Epidermal melanocyte (primary cell): Measurements from ENCODE around the gene SLC19A2.
A peak's percentile ranks its signal among the peaks of the same experiment; 100 is the strongest.

Experiments
- DNase-seq: peaks from one replicate; pipeline ENCODE4 v3.0.0; 2011; ENCODE audit warnings: low spot score; ENCODE audit not compliant: insufficient read length

SLC19A2 gene

DNA sequence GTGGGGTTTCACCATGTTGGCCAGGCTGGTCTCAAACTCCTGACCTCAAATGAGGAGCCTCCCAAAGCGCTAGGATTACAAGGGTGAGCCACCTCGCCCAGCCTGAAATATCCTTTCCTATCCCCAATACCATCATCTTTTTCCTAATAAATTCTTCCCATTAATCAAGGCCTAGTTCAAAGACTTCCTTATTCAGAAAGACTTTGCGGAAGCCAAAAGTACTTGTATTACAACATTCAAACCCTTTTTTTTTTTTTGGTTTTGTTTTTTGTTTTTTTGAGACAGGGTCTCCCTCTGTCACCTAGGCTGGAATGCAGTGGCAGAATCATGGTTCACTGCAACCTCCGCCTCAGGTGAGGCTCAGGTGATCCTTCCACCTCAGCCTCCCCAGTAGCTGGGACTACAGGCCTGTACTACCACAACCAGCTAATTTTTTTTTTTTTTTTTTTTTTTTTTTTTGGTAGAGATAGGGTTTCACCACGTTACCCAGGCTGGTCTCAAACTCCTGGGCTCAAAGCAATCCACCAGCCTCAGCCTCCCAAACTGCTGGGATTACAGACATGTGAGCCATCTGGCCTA is 7.6 kb downstream of the SLC19A2 start:
- no peak for DNase-seq

DNA sequence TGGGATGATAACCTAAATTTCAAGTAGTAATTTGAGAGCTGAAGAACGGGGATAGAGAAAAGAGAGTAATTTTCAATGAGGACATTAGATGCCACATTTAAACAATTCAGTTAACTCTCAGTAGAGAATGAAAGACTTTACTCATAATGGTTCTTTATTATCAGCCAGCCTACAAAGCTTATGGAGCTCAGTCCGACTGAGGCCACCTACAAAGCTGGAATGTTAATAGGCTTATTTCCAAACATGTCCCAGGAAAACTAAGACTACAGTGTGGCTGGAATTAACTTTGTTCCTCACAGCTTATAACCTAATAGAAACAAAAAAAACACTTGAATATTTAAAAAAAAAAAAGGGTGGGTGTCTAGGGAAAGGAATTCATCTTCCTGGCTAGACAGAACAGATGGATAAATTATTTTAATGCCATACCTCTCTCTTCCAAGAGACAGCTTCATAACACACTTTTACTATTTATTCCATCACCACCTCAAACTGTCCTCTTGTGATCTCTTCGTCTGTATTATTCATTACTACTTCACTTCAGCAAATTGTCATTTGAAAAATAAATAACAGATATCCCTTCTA is 9.8 kb downstream of the SLC19A2 start:
- no peak for DNase-seq

DNA sequence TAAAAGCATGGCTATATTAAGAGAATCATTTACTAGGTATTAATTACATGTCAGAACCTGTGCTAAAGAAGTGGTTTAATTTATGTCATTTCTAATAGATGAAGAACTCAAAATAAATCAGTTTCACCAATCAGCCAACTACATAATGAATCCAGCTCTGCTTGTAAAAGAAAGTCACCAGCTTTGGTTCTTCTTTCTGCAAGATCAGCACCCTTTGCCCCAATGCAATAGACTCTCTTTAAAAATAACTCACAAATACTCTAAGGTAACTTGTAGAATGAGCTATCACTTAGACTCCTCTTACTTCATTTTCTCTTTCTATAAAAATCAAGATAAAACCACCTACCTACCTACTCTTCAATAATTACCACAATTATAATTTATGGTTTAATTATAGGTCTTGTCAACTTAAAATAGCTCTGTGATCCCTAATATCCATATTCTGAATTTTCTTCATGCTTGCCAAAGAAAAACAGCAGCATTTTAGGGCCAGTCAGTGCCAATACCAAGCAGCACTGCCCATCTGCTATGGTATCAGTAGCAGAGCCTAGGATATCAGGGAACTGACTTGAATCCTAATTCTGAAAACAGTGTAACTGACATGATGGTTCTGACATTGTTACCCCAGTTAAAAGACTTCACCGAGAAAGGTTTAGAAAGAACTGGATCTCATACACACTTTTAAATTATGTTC is 11.3 kb downstream of the SLC19A2 start:
- no peak for DNase-seq

DNA sequence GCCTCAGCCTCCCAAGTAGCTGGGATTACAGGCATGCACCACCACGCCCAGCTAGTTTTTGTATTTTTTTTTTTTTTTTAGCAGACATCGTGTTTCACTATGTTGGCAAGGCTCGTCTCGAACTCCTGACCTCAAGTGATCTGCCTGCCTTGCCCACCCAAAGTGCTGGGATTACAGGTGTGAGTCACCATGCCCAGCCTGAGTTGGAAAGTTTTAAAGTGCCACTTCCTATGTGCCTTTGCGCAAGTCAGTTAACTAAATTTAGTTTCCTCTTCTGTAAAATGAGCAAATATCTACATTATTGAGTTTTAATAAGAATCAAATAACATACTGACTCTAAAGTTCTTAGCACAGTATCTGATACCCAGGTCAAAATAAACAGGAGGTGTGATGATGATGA is 12.4 kb downstream of the SLC19A2 start:
- DNase-seq: no peak

DNA sequence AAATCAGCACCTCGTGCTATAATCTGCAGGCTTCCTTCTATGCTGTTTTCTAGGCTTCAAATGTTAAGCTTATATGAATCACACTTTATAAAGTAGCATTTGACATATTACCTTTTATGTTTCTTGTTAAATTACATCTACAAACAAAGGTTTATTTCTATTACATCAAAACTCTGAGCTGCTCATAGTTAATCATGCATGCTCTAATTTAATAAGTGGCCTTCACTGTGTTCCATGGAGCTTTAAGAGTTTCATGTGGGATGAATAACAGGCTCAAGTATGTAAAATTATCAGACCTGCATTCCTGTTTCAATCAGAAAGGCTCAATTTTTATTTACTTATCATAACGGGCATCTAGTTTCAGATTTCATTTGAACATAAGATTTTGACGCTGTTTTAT is 13.0 kb downstream of the SLC19A2 start:
- no peak for DNase-seq

DNA sequence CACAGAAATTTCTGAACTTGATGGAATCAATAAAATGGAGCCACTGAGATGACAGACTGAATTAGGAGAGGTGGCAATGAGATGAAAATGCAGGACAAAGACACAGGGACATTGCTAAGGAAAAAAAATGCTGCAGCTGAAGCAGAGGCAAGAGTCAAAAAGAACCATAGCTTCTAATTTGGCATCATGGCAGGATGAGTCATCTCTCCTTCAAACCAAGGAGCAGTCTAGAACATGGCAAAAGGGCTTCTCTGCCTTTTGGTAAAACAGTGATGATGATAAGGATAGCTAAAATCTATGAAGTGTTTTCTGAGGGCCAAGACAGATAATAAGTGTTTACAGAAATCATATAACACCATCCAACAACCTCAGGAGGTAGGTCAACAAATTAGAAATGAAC is 16.8 kb downstream of the SLC19A2 start:
- DNase-seq: no peak

DNA sequence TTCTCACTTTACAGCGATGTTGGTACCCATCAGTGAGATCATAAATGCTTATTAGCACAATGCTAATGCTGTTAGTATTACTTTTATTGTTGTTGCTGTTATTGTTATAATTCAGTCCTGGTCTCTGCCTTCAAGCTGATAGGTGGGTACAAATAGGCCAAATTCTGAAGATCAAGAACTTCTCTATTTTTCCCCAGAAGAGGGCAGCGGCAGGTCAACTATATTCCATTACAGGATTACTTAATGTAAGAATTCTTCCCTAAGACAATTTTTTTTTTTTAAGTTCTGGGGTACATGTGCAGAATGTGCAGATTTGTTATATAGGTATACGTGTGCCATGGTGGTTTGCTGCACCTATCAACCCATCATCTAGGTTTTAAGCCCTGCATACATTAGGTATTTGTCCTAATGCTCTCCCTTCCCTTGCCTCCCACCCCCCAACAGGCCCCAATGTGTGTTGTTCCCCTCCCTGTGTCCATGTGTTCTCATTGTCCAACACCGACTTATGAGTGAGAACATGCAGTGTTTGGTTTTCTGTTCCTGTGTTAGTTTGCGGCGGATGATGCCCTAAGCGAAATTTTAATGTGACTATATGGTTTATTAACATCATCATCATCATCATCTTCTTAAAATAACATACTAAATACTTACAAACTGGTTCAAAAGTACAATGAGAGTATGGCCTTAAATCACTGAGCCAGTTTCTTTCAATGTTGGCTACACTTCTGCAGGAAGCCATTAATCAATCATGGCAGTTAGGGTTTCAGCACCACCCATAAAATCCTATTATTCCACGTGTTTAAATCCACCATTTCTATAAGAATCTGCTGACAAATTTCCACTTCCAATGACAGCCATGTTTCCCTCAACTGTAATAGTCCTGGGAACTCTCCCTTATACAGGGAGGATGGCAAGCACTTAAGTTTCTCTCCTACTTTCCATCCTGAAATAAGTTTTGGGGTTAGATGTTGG is 19.2 kb downstream of the SLC19A2 start:
- DNase-seq: no peak

DNA sequence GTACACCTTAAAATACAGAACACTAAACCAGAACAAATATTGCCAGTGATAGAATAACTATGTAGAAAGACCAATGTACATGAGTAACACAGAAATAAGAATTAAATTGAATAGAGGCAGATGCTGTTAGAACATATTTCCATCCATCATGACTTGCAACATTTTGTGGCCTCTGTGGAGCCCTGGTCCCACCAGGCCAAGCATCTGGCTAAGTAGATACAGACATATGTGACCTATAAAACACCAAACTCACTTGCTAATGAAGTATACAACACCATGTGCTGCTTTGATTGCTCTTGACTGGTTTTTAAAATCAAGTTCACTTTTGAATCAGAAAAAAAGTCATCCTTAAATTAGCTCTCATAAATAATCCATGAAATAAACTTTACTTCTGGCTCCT is 20.5 kb downstream of the SLC19A2 start:
- DNase-seq: no peak

DNA sequence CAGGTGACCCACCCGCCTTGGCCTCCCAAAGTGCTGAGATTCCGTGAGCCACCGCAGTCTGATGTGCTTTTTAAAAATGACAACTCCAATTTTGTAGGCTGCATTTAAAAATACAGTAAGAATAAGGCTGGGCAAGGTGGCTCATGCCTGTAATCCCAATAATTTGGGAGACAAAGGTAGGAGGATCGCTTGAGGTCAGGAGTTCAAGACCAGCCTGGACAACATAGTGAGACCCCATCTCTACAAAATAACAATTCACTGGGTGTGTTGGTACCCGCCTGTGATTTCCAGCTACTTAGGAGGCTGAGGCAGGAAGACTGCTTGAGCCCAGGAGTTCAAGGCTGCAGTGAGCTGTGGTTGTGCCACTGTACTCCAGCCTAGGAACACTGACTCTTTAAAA is 23.4 kb downstream of the SLC19A2 start:
- no peak for DNase-seq

DNA sequence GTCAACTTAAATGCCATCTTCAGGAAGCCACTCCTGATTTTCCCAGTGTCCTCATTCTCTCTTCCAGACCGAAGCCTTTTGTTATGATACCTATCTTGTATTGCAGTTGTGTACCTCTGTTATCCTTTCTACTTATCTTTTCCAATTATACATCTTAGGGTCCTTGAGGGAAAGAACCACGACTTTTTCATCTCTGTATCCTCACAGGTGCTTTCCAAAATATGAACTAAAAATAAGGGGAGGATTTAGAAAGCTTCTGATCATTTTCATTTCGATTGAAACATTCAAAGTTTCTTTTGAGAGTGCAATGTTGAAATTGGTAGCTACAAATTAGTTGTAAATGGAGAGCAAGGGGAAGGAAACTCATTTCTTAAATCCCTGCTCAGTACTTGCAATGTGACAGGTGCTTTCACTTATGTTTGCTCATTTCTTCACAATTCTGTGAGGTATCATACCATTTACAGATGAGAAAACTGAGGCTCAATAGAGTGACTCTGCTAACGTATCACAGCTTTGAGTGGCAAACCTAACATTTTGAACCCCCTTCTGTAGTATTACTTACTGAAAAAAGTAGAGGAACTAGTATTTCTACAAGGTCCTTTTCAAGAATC is 24.2 kb downstream of the SLC19A2 start:
- DNase-seq: no peak

DNA sequence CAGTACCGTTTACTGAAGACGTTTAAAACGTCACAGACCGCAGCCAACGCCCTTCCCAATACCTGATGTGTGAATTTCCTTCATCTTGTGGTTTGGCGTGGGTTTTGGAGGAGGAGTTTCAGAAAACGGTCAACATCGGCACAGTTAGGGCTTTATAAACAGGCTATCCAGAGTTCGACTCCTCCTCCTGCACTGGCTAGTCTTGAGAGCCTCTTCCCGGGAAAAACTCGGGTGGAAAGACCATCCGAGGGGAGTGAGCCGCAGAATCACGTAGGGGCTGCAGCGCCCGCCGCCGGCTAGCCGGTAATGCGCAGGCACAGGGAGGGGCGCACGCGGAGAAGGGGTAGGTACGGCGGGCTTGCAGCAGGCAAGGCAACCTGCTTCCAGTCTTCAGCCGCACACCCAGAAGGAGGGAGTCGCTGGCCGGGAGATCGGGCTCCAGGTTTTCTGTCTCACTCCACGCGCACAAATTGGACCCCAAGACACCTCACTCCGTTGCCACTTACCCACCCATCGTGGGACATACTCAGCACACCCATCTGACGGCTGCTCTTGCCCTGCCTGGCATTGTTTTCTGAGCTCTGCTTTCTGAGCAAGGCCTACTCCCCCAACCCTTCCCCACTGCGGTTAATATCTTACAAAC is 25.4 kb downstream of the SLC19A2 start:
- no peak for DNase-seq

DNA sequence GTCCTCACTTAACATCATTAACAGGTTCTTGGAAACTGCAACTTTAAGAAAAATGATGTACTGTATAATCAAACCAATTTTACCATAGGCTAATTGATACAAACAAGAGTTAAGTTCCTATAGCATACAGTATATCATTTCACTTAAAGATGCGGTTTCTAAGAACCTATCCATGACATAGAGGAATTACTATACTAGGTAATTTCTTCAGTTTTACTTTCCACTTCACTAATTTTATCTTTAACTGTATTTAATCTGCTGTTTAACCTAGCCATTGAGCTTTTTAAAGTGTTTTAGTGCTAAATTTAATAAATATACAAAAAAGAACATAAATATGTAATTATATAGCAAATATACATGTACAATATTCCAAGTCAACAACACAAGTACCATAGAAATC is 28.3 kb downstream of the SLC19A2 start:
- no peak for DNase-seq

DNA sequence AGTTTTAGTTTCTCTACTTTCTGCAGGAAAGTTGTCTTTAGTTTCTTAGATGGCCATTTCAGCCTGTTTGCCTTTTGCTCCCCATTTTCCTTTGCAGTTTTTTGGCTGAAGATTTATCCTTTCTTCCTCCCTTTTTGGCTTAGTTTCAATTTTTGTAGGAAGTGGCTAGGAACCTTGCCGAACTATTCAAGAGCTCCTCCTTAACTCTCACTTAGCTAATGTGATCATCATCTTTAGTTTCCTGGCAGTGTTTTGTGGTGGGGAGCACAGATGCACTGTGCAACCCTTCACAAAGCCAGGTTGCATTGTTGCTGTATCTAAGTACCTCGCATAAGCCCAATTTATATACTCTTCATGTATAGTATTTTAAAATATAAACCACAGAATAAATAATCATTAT is 29.7 kb downstream of the SLC19A2 start:
- no peak for DNase-seq

DNA sequence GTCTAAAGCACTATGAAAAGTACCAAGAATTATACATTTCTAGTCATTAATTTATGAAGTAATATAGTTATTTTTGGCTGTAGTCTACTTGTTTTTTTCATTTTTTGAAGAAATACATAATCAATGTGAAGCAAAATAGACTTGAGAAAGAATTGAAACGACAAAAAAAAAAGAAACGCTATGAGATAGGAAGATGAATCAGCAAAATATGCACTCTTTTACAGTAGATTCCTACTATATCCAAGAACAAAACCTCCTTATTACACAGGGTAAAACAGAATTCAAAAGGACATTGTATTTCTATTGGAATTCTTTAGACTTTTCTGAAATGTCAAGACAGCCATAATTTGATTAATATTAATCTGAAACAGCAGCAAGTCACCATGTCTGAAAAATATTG is 32.8 kb downstream of the SLC19A2 start:
- no peak for DNase-seq

DNA sequence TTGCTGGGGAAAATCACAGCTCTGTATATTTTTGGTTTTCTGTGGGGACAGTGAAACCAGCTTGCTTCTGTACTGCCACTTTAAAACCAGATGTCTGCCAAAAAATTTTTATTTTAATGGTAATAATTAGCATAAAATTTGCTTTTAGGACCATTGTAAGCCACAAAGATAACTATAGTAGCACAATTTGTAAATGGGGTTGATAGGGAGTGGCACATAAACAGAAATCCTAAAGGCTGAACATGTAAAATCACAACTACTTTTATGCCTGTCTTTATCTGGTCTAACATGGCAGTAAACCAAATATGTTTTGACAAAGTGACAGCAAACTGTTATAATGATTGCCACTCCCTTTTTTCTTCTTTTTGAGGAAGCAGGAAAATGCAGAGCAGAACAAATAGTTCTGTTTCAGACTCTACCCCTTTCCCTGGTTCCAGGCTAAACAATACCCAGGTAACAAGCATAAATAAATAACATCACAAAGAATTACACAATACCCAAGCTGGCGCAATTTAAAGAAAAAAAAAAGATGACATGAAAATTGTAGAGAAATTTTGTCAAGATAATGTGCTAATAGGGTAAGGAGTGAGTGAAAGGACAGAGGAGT is 34.4 kb downstream of the SLC19A2 start:
- no peak for DNase-seq

DNA sequence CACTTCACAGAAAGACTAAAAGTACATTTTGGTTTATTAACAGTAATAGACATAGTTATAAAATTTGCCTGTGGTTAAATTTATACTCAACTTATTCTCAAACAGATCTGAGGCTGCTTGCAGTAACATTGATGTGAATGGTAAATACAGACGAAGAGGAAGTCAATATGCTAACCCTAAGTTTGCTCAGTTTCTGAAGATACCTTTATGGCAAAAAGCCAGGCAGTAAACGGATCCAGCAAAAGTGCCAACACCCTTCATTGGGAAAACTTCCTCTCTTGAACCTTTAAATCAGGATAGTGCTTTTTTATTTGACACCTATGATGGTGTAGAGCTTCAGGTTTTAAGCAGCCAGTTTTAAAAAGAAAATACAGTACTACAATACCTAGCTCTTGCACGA is 41.8 kb downstream of the SLC19A2 start:
- DNase-seq: no peak

DNA sequence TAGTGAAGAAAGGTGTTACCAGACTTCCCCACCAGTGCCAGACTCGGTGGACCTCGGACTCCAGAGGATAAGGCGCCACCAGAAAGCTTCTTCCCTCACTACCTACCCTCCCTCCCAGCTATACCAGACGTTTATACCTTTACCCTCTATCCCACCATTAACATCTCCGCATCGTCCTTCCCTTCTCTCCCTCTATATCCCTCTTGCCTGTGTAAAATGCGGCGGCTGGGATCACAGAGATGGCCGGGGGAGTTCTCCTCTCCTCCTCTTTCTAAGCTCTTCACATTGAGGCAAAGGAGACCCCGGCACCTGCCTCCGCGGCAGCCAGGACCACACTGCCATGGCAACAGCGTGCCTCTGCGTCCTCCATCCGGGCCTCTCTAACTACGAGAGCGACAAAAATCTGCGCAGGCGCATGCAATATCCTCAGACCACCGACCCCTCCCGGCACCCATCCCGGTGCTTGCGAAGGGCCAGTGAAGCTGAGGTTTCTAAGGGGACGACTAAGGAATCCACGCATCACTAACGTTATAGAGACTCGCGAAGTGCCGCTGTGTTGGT is 58.6 kb downstream of the SLC19A2 start, which contains the start of gene CCDC181:
Gene CCDC181 (minus strand): TSS at position 394 of the 561 bp plus-strand sequence. CDS start 2,547 bp downstream, outside the sequence.
- peak; percentile 27 for DNase-seq

DNA sequence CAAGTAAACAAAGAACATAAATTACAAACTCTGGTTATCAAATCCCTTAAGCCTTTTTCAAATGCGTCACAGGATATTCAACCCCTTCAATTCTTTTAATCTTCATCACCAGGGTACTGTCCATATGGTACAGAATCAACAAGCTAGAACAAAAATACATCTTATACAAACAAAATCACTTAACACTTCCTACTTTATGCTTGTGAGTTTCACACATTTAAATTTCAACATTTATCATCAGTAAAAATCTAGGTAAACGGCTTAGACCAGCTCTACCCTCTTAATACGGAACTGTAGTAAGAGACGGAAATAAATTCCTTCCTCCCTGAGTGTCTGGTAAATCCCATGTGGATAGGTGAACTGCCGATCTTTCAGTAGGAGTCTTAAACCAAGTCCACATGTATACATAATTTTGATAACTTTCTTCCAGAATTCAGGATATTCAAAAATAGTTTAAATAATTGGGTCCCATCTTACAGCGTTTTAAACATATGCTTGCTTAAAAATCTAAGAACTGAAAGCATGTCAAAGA is 59.5 kb downstream of the SLC19A2 start:
- DNase-seq: no peak

DNA sequence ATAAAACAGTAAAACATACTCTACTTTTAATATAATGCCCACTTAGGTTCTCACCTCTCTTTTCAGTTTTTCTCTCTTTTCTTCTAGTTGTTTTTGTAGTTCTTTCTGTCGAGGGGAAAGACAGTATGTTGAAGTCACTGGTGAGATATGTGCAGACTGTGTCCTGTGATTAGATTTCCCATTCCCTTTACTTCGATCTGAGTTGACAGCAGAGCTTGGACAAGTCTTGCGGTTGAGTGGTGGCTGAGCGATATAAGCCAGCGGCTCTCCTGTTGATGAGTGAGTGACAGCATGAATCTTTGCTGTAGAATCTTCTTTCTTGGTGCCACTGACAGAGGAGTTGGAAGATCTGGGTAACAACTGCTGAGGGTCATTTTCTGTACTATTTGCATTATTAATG is 64.4 kb downstream of the SLC19A2 start:
- DNase-seq: no peak

DNA sequence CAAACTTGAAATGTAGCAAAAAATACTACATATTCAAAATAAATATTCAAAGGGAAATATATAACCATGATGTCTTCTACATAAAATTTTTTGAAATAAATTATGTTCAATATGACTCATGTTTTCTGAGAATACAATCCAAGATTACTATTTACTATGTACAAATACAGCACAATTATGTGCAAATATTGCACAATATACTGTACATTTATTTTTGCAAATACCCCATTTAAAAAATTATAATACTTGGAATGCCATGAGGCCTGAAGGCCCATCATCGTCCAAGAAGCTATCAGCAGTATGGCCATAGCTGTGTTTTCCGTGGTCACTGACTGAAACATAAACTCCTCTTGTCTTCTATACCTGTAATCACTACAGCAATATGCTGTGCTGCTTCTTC is 70.8 kb downstream of the SLC19A2 start:
- no peak for DNase-seq
